Measurements from ENCODE around the gene MAP4K3. TPM values are rescaled to one million over a fixed set of nuclear protein-coding genes. Genes with fewer than 3 reads are reported as not detected.
A peak's percentile ranks its signal among the peaks of the same experiment; 100 is the strongest.

The MAP4K3 gene
- total RNA-seq, 1 experiment from 2014 or later, result 21.4 TPM

GRCh38 chr2:39435741-39436591 is 1.1 kb downstream of the MAP4K3 start:
- intact Hi-C loops (cut with micrococcal nuclease), result no loop called here
- Histone ChIP-seq H3K9ac (ENCODE audit: low read length) (peak overlapping the region; percentile 73), H3K36me3 (ENCODE audit: control insufficient read depth in 1 of 2, insufficient read depth in 2 of 2, low read length in 2 of 2) (no peaks in the 10 kb centered on the region; a peak in 1 of 4 replicates), H4K20me1 (ENCODE audit: insufficient read depth) (no peaks in the 10 kb centered on the region; the same call in 1 of the 2 replicates), H3K4me3 (replicated peaks in 1 of 2; ENCODE audit: low read depth in 1 of 2, low read length in 2 of 2) (peak overlapping the region; percentile 81 to 87), H3K9me3 (ENCODE audit: control insufficient read depth in 1 of 2, insufficient read depth in 1 of 2, low read depth in 1 of 2, low read length in 2 of 2) (no peaks in the 10 kb centered on the region), H3K4me1 (ENCODE audit: control insufficient read depth in 1 of 2, insufficient read depth in 2 of 2, low read length in 2 of 2) (peaks cover 21 to 31% of the 10 kb centered on the region in 2 experiments), H3K79me2 (ENCODE audit: insufficient read depth, low read length) (peaks cover 58% of the 10 kb centered on the region), H3K4me2 (ENCODE audit: low read length) (peak overlapping the region; percentile 91), H3K9me2 (ENCODE audit: insufficient read depth) (no peaks in the 10 kb centered on the region), H3K27me3 (ENCODE audit: insufficient read depth, low read length) (no peaks in the 10 kb centered on the region), H2AFZ (ENCODE audit: low read depth, low read length, poor library complexity, severe bottlenecking) (no peak overlapping the region), H3K27ac (ENCODE audit: low read depth, low read length) (peak overlapping the region; percentile 89)
- BruUV-seq (replicated peaks), result TSS peak; percentile 41
- ChIA-PET RAD21 (ENCODE audit: low non-redundant PET in 1 of 2, low total read pairs in 2 of 2, uncharacterized antibody in 2 of 2, unreplicated experiment in 2 of 2) (no interaction called here), POLR2A (no interaction called here), CTCF (no interaction called here)
- TF ChIP-seq, protein P1, sequence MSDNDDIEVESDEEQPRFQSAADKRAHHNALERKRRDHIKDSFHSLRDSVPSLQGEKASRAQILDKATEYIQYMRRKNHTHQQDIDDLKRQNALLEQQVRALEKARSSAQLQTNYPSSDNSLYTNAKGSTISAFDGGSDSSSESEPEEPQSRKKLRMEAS (IDR thresholded peaks at IDR 0.05), result 0 out of 2 replicates have a peak, but pooled peaks have one; percentile 31
- TF ChIP-seq EZH2 (IDR thresholded peaks at IDR 0.05), result no peak
- no peak for DNase-seq (ENCODE audit: low read depth, low spot score)
- ATAC-seq, result no peak

DNA sequence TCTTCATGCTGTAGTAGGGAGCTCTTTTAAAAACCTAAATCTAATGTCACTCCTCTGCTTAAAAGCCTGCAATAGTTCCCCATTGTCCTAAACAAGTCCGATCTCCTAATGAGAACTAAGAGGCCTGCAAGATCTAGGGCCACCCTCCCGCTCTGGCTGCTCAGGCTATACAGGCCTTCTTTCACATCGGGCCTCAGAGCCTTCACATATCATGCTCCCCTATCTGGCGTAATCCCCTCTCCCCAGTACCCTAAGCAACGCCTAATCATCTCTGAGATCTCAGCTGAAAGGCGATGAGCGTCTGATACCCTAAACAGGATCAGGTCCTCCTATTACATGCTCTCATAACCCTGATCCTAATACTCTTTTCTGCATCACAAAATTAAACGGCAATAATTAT is 1.9 kb downstream of the MAP4K3 start:
- ATAC-seq (no peak), DNase-seq (ENCODE audit: low read depth, low spot score) (no peak)
- ChIA-PET POLR2A (no interaction called here), CTCF (no interaction called here), RAD21 (ENCODE audit: low non-redundant PET in 1 of 2, low total read pairs in 2 of 2, uncharacterized antibody in 2 of 2, unreplicated experiment in 2 of 2) (no interaction called here)
- intact Hi-C loops (cut with micrococcal nuclease), result no loop called here
- Histone ChIP-seq H3K4me3 (replicated peaks in 1 of 2; ENCODE audit: low read depth in 1 of 2, low read length in 2 of 2) (no peak overlapping the region), H3K4me1 (ENCODE audit: control insufficient read depth in 1 of 2, insufficient read depth in 2 of 2, low read length in 2 of 2) (peaks cover 21 to 31% of the 10 kb centered on the region in 2 experiments), H3K36me3 (ENCODE audit: control insufficient read depth in 1 of 2, insufficient read depth in 2 of 2, low read length in 2 of 2) (no peaks in the 10 kb centered on the region; a peak in 1 of 4 replicates), H3K79me2 (ENCODE audit: insufficient read depth, low read length) (peaks cover 65% of the 10 kb centered on the region), H3K27ac (ENCODE audit: low read depth, low read length) (no peak overlapping the region), H3K27me3 (ENCODE audit: insufficient read depth, low read length) (no peaks in the 10 kb centered on the region), H3K9me3 (ENCODE audit: control insufficient read depth in 1 of 2, insufficient read depth in 1 of 2, low read depth in 1 of 2, low read length in 2 of 2) (no peaks in the 10 kb centered on the region), H4K20me1 (ENCODE audit: insufficient read depth) (no peaks in the 10 kb centered on the region; the same call in 1 of the 2 replicates), H3K9ac (ENCODE audit: low read length) (0 out of 2 replicates have a peak overlapping the region, but pooled peaks have one; percentile 73), H2AFZ (ENCODE audit: low read depth, low read length, poor library complexity, severe bottlenecking) (no peak overlapping the region), H3K9me2 (ENCODE audit: insufficient read depth) (no peaks in the 10 kb centered on the region), H3K4me2 (ENCODE audit: low read length) (peak overlapping the region; percentile 91; the same call in 1 of the 2 replicates)
- no TSS peak for BruUV-seq (replicated peaks)
- TF ChIP-seq POLR2A (IDR thresholded peaks at IDR 0.05; ENCODE audit: borderline replicate concordance, extremely low read depth, insufficient read depth, insufficient read length) (no peak), SIN3A (IDR thresholded peaks at IDR 0.05; ENCODE audit: low read depth) (no peak), SRF (IDR thresholded peaks at IDR 0.05; ENCODE audit: low read depth) (no peak), CBX3 (IDR thresholded peaks at IDR 0.05; ENCODE audit: low read depth) (no peak), TCF7L2 (IDR thresholded peaks at IDR 0.05; ENCODE audit: borderline replicate concordance, extremely low read depth, insufficient read depth, insufficient read length) (no peak), POLR2AphosphoS5 (IDR thresholded peaks at IDR 0.05; ENCODE audit: low read depth, low read length) (no peak), EZH2 (IDR thresholded peaks at IDR 0.05) (no peak), SP1 (IDR thresholded peaks at IDR 0.05; ENCODE audit: low read depth) (no peak), EZH2phosphoT487 (IDR thresholded peaks at IDR 0.05; ENCODE audit: borderline replicate concordance) (no peak), RAD21 (IDR thresholded peaks at IDR 0.05; ENCODE audit: low read depth) (no peak), REST (IDR thresholded peaks at IDR 0.05; ENCODE audit: low read depth) (no peak), YY1 (IDR thresholded peaks at IDR 0.05; ENCODE audit: extremely low read depth, insufficient replicate concordance, low read depth, low read length) (no peak), CEBPB (IDR thresholded peaks at IDR 0.05; ENCODE audit: low read depth) (no peak)
- TF ChIP-seq, protein P2, sequence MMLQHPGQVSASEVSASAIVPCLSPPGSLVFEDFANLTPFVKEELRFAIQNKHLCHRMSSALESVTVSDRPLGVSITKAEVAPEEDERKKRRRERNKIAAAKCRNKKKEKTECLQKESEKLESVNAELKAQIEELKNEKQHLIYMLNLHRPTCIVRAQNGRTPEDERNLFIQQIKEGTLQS (IDR thresholded peaks at IDR 0.05), result no peak
